SH-SY5Y (cell line): ENCODE measurements around the gene PDE4D.

Source experiments
- GATA2 ChIP-seq: IDR thresholded peaks from 2 replicates; pipeline ENCODE4 v1.6.1; 2011; ENCODE audit warnings: mild to moderate bottlenecking, low read depth, low read length
- GATA3 ChIP-seq: IDR thresholded peaks from 2 replicates; pipeline ENCODE4 v1.6.1; 2011; ENCODE audit warnings: low read depth, mild to moderate bottlenecking, low read length, moderate library complexity

DNA sequence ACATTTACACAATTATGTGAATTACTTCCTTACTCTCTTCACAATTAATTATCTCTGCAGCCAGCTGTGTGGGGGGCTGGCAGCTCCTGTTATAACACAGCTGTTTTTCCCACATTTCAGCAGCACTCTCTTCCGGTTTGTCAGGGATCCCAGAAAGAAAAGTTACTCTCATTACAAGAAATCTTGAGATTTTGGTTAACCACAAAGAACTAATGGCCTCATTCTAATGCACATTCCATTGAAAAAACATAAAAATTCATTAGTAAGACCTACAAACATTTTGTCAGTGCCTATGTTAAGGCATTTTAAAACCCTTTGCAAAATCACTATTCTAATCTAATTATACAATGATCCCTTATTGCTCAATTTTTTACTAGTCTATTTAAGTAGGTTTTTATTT is 64.1 kb downstream of the PDE4D start:
- TF ChIP-seq GATA2 (no peak), GATA3 (no peak)
